Fibroblast of upper back skin (primary cell): Measurements from ENCODE around the gene SLC6A8.
A peak's percentile ranks its signal among the peaks of the same experiment; 100 is the strongest.

Experiments used
- DNase-seq: peaks from one replicate; pipeline ENCODE4 v3.0.0-alpha.2; 2013

Gene SLC6A8

GRCh38 chrX:153687121-153688039 lies at the start of gene SLC6A8:
Gene SLC6A8 (plus strand): TSS chrX:153687926. CDS start chrX:153688575, 649 bp downstream.
- peak; percentile 61 for DNase-seq

- no peak for DNase-seq
Measured at GRCh38 chrX:153638041-153638371, 49.7 kb upstream of the SLC6A8 start.

- DNase-seq = no peak
Measured at GRCh38 chrX:153638436-153639176, 49.1 kb upstream of the SLC6A8 start.

- DNase-seq = no peak
Measured at GRCh38 chrX:153639177-153640044, 48.3 kb upstream of the SLC6A8 start.

GRCh38 chrX:153640045-153640686 lies 47.6 kb upstream of the SLC6A8 start:
- no peak for DNase-seq

GRCh38 chrX:153640736-153641575 lies 46.8 kb upstream of the SLC6A8 start:
- DNase-seq = no peak

GRCh38 chrX:153641627-153642026 lies 46.1 kb upstream of the SLC6A8 start:
- no peak for DNase-seq

- DNase-seq = no peak
Measured at GRCh38 chrX:153642051-153642654, 45.6 kb upstream of the SLC6A8 start.

- DNase-seq = no peak
Measured at GRCh38 chrX:153642655-153643430, 44.9 kb upstream of the SLC6A8 start.

- no peak for DNase-seq
Measured at GRCh38 chrX:153643431-153644351, 44.0 kb upstream of the SLC6A8 start.

- no peak for DNase-seq
Measured at GRCh38 chrX:153644356-153645125, 43.2 kb upstream of the SLC6A8 start.

GRCh38 chrX:153645151-153645550 lies 42.6 kb upstream of the SLC6A8 start:
- no peak for DNase-seq

GRCh38 chrX:153645921-153646488 lies 41.7 kb upstream of the SLC6A8 start:
- no peak for DNase-seq

- DNase-seq = peak; percentile 5
Measured at GRCh38 chrX:153646620-153647373, 40.9 kb upstream of the SLC6A8 start, which contains the start of gene DUSP9. Gene DUSP9 (plus strand): TSS chrX:153647203. CDS start chrX:153647954, 751 bp downstream.

GRCh38 chrX:153647461-153648357 lies 40.0 kb upstream of the SLC6A8 start:
- no peak for DNase-seq
